Liver (tissue), 9 donors: ENCODE data around the gene MAML3. TPM values are rescaled to one million over a fixed set of nuclear protein-coding genes. Genes with fewer than 3 reads are reported as not detected.

Experiments used
- DNase-seq: peaks from one replicate; pipeline ENCODE4 v3.0.0-alpha.2; 2017; ENCODE audit warnings: low spot score
- H3K27ac ChIP-seq, 2 donors: one replicate each; pipeline ENCODE4 v1.7.0; 2013; ENCODE audit warnings: inconsistent platforms in 2 of 2, low read length in 2 of 2, control low read depth in 1 of 2, low read depth in 1 of 2, mild to moderate bottlenecking in 1 of 2
- H3K27me3 ChIP-seq, 4 donors: one replicate each; pipeline versions ENCODE4 v1.6.1 to v1.7.0; 2013; ENCODE audit warnings: low read length in 3 of 4, inconsistent platforms in 1 of 4, mild to moderate bottlenecking in 1 of 4, moderate library complexity in 1 of 4; ENCODE audit not compliant: control insufficient read depth in 4 of 4, insufficient read depth in 4 of 4
- H3K36me3 ChIP-seq, 4 donors: one replicate each; pipeline versions ENCODE4 v1.6.1 to v1.7.0; 2013; ENCODE audit warnings: low read length in 3 of 4, mild to moderate bottlenecking in 3 of 4, low read depth in 1 of 4, moderate library complexity in 1 of 4; ENCODE audit not compliant: control insufficient read depth in 4 of 4, insufficient read depth in 3 of 4
- H3K4me1 ChIP-seq, 4 donors: one replicate each; pipeline versions ENCODE4 v1.6.1 to v1.7.0; 2013; ENCODE audit warnings: low read length in 3 of 4, mild to moderate bottlenecking in 3 of 4, moderate library complexity in 1 of 4; ENCODE audit not compliant: control insufficient read depth in 4 of 4, insufficient read depth in 4 of 4
- H3K4me3 ChIP-seq, 3 donors: one replicate each; pipeline versions ENCODE4 v1.6.1 to v1.7.0; 2013; ENCODE audit warnings: low read length in 3 of 3, control low read depth in 1 of 3, low read depth in 1 of 3, mild to moderate bottlenecking in 1 of 3
- H3K9ac ChIP-seq, 2 donors: one replicate each; pipeline ENCODE4 v1.7.0; 2013; ENCODE audit warnings: low read length in 2 of 2, mild to moderate bottlenecking in 2 of 2, moderate library complexity in 2 of 2, control low read depth in 1 of 2, low read depth in 1 of 2
- H3K9me3 ChIP-seq, 4 donors: one replicate each; pipeline versions ENCODE4 v1.6.1 to v1.7.0; 2013; ENCODE audit warnings: low read length in 3 of 4; ENCODE audit not compliant: control insufficient read depth in 4 of 4
- ATF3 ChIP-seq: IDR thresholded peaks from 2 replicates; pipeline ENCODE4 v1.6.1; 2016; ENCODE audit warnings: antibody characterized with exemption
- CTCF ChIP-seq: fragments of 150-350 bp; IDR thresholded peaks from 2 replicates; pipeline ENCODE4 v1.5.1; 2017; ENCODE audit warnings: improper control_type of control experiment, low read depth, low read length; ENCODE audit not compliant: missing input control
- EGR1 ChIP-seq, 2 donors: IDR thresholded peaks; 2 replicates each; pipeline ENCODE4 v1.6.1; 2016 to 2018; ENCODE audit warnings: antibody characterized with exemption in 2 of 2, low read depth in 2 of 2
- FOXA1 ChIP-seq: IDR thresholded peaks from 2 replicates; pipeline ENCODE4 v1.6.1; 2016; ENCODE audit warnings: antibody characterized with exemption
- FOXA2 ChIP-seq: IDR thresholded peaks from 2 replicates; pipeline ENCODE4 v1.6.1; 2016; ENCODE audit warnings: antibody characterized with exemption
- GABPA ChIP-seq, 2 donors: IDR thresholded peaks in 1 of 2; conservative IDR thresholded peaks in 1 of 2; 2 replicates each; pipeline ENCODE4 v1.6.1; 2016; ENCODE audit warnings: antibody characterized with exemption in 2 of 2, mild to moderate bottlenecking in 1 of 2, moderate library complexity in 1 of 2
- HNF4A ChIP-seq, 2 donors: conservative IDR thresholded peaks; 2 replicates each; pipeline ENCODE4 v1.6.1; 2016; ENCODE audit warnings: antibody characterized with exemption in 2 of 2, mild to moderate bottlenecking in 2 of 2
- HNF4G ChIP-seq: IDR thresholded peaks from 2 replicates; pipeline ENCODE4 v1.6.1; 2016; ENCODE audit warnings: antibody characterized with exemption
- JUND ChIP-seq, 2 donors: IDR thresholded peaks; 2 replicates each; pipeline ENCODE4 v1.6.1; 2016; ENCODE audit warnings: antibody characterized with exemption in 2 of 2
- MAX ChIP-seq: IDR thresholded peaks from 2 replicates; pipeline ENCODE4 v1.6.1; 2016; ENCODE audit warnings: antibody characterized with exemption
- NR2F2 ChIP-seq: IDR thresholded peaks from 2 replicates; pipeline ENCODE4 v1.6.1; 2016; ENCODE audit warnings: antibody characterized with exemption
- RAD21 ChIP-seq, 2 donors: IDR thresholded peaks; 2 replicates each; pipeline ENCODE4 v1.6.1; 2016; ENCODE audit warnings: antibody characterized with exemption in 2 of 2, mild to moderate bottlenecking in 2 of 2
- REST ChIP-seq: IDR thresholded peaks from 2 replicates; pipeline ENCODE4 v1.6.1; 2016; ENCODE audit warnings: antibody characterized with exemption, mild to moderate bottlenecking
- RXRA ChIP-seq, 2 donors: IDR thresholded peaks; 2 replicates each; pipeline ENCODE4 v1.6.1; 2017 to 2018; ENCODE audit warnings: antibody characterized with exemption in 2 of 2, mild to moderate bottlenecking in 1 of 2
- SP1 ChIP-seq: IDR thresholded peaks from 2 replicates; pipeline ENCODE4 v1.6.1; 2018; ENCODE audit warnings: antibody characterized with exemption, mild to moderate bottlenecking
- TAF1 ChIP-seq: conservative IDR thresholded peaks from 2 replicates; pipeline ENCODE4 v1.6.1; 2016; ENCODE audit warnings: antibody characterized with exemption, mild to moderate bottlenecking
- YY1 ChIP-seq: IDR thresholded peaks from 2 replicates; pipeline ENCODE4 v1.6.1; 2016; ENCODE audit warnings: antibody characterized with exemption, mild to moderate bottlenecking
- ZBTB33 ChIP-seq: IDR thresholded peaks from 2 replicates; pipeline ENCODE4 v1.6.1; 2016; ENCODE audit warnings: antibody characterized with exemption
- WGBS: extraction: QIAGEN DNeasy Blood & Tissue Kit; methylation state at CpG from one replicate; pipeline ENCODE4 v1.1.7; 2013; 5-methylcytosine and 5-hydroxymethylcytosine counted together
- polyA plus RNA-seq, 2 donors: library from polyadenylated mRNA; stranded (reverse) in 1 of 2; unstranded in 1 of 2; fragments of 200-250 nt in 1 of 2; fragments of >200 nt in 1 of 2; fragmentation: Nextera tagmentation in 1 of 2; extraction: Ambion mirVana in 1 of 2; gene quantifications; one replicate each; pipeline versions ENCODE4 v1.2.1 to v1.2.3, GENCODE V29; 2013 to 2015
- total RNA-seq, 2 donors: library from RNA; depleted of rRNA; stranded (reverse); fragments of >200 nt; gene quantifications; one replicate each; pipeline ENCODE4 v1.2.3, GENCODE V29; 2014
- donor health status: healthy.
- donor health status: healthy.
- donor health status: healthy.
- donor health status: healthy.
- donor health status: healthy.

The MAML3 gene
- total and polyA plus RNA-seq, 4 donors: 1.3 to 4.3 (median 2.7) TPM

GRCh38 chr4:139779691-139780090 lies 374.3 kb downstream of the MAML3 start:
- no peak for DNase-seq
- no peak for TF ChIP-seq TAF1
- no peak for TF ChIP-seq CTCF
- TF ChIP-seq FOXA2: no peak
- TF ChIP-seq GABPA (IDR thresholded peaks at IDR 0.05 in 1 of 2, conservative IDR thresholded peaks at IDR 0.05 in 1 of 2): no peak
- TF ChIP-seq ZBTB33: no peak
- no peak for TF ChIP-seq FOXA1
- TF ChIP-seq NR2F2: no peak
- TF ChIP-seq HNF4A (conservative IDR thresholded peaks at IDR 0.05): no peak
- TF ChIP-seq JUND (IDR thresholded peaks at IDR 0.05): no peak
- WGBS: 97% methylated on average over 9 of the region's 9 CpGs
- Histone ChIP-seq H3K9ac (no peak overlapping the region), H3K4me1 (no peaks in the 10 kb centered on the region), H3K27ac (no peak overlapping the region), H3K9me3 (no peaks in the 10 kb centered on the region), H3K36me3 (no peaks in the 10 kb centered on the region), H3K4me3 (no peak overlapping the region), H3K27me3 (no peaks in the 10 kb centered on the region)

GRCh38 chr4:139777757-139778156 lies 376.2 kb downstream of the MAML3 start:
- DNase-seq: no peak
- Histone ChIP-seq H3K36me3 (no peaks in the 10 kb centered on the region), H3K9me3 (no peaks in the 10 kb centered on the region), H3K27me3 (no peaks in the 10 kb centered on the region), H3K9ac (no peak overlapping the region), H3K4me1 (peaks cover 0 to 7% (median 6%) of the 10 kb centered on the region in 4 donors), H3K27ac (no peak overlapping the region), H3K4me3 (no peak overlapping the region)
- WGBS: 99% methylated on average over 3 of the region's 3 CpGs
- no peak for TF ChIP-seq RXRA (IDR thresholded peaks at IDR 0.05)
- no peak for TF ChIP-seq MAX
- TF ChIP-seq TAF1: no peak
- TF ChIP-seq HNF4G: no peak

GRCh38 chr4:139776235-139776634 lies 377.7 kb downstream of the MAML3 start:
- Histone ChIP-seq H3K27me3 (no peaks in the 10 kb centered on the region), H3K27ac (no peak overlapping the region), H3K9ac (no peak overlapping the region), H3K4me1 (peaks cover 0 to 7% (median 6%) of the 10 kb centered on the region in 4 donors), H3K36me3 (no peaks in the 10 kb centered on the region), H3K9me3 (no peaks in the 10 kb centered on the region), H3K4me3 (no peak overlapping the region)
- TF ChIP-seq EGR1 (IDR thresholded peaks at IDR 0.05; ENCODE audit: low read depth in 2 of 2): no peak
- TF ChIP-seq YY1: no peak
- TF ChIP-seq JUND (IDR thresholded peaks at IDR 0.05): no peak
- no peak for TF ChIP-seq RXRA (IDR thresholded peaks at IDR 0.05)
- TF ChIP-seq NR2F2: no peak
- no peak for TF ChIP-seq HNF4A (conservative IDR thresholded peaks at IDR 0.05)
- TF ChIP-seq RAD21 (IDR thresholded peaks at IDR 0.05): no peak
- no peak for TF ChIP-seq ZBTB33
- TF ChIP-seq ATF3: no peak
- TF ChIP-seq SP1: no peak
- TF ChIP-seq REST: no peak
- TF ChIP-seq TAF1: no peak
- no peak for TF ChIP-seq GABPA (IDR thresholded peaks at IDR 0.05 in 1 of 2, conservative IDR thresholded peaks at IDR 0.05 in 1 of 2)
- 68% methylated on average over 4 of the region's 4 CpGs for WGBS
- DNase-seq: no peak
